Left lobe of liver (tissue), 2 donors: ENCODE results near the gene OBSCN. TPM values are rescaled to one million over a fixed set of nuclear protein-coding genes. Genes with fewer than 3 reads are reported as not detected.
"Not testable (repeated sequence)": the region's sequence is repeated elsewhere in the genome, so short reads cannot be mapped to it uniquely, and the experiment has no call there.

ENCODE experiments used
- ATAC-seq: fragments of 200-7000 bp; cut with Tn5 transposase; one replicate; pipeline ENCODE4 v1.9.1; 2020; ENCODE audit warnings: mild to moderate bottlenecking, moderate library complexity
- DNase-seq: peaks from one replicate; pipeline ENCODE4 v3.0.0-alpha.2; 2020; ENCODE audit warnings: low spot score
- total RNA-seq: library from RNA; stranded (reverse); gene quantifications from one replicate; pipeline ENCODE4 v1.2.1, GENCODE V29; 2021
- donor health status: DM: no; HTN: no; CAD: no; lungs with moderate emphysema.
- donor health status: DM: no; HTN: yes; CAD: no.

OBSCN gene
- total RNA-seq, 1 donor from 2014 or later = 3.1 TPM

DNA sequence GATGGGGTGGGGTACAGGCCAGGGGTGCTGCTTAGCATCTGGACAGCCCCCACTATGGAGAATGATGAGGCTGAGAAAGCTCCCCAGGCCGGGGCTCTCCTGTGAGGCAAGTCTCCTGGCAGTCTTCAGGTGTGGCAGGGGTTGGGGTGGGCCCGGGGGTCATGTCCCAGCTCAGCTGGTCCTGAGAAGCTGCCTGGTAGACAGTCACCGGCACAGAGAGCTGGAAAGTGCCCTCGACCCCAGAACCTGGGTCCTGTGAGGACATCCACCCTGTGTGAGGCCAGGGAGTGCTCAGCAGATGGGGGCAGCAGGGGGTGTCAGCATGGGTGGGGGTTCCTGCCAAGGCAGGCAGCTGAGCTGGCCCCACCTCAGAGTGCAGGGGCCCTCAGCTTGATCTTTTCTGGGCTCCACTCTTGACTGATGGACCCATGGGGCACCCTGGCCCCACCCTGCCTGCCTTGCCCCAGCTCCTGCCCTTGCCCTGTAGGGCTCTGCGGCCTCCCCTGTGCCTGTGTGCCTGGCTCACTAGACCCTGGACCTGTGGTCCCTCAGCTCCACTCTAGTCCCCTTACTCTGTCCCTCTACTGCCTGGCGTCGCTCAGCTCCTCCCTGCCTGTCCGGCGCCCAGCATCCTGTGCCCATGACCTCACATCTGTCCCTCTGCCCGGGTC is 36.5 kb upstream of the OBSCN start:
- DNase-seq (no peak), ATAC-seq (no peak)

- ATAC-seq (no peak), DNase-seq (no peak)
Observed at GRCh38 chr1:228172591-228173527, 35.0 kb upstream of the OBSCN start.

DNA sequence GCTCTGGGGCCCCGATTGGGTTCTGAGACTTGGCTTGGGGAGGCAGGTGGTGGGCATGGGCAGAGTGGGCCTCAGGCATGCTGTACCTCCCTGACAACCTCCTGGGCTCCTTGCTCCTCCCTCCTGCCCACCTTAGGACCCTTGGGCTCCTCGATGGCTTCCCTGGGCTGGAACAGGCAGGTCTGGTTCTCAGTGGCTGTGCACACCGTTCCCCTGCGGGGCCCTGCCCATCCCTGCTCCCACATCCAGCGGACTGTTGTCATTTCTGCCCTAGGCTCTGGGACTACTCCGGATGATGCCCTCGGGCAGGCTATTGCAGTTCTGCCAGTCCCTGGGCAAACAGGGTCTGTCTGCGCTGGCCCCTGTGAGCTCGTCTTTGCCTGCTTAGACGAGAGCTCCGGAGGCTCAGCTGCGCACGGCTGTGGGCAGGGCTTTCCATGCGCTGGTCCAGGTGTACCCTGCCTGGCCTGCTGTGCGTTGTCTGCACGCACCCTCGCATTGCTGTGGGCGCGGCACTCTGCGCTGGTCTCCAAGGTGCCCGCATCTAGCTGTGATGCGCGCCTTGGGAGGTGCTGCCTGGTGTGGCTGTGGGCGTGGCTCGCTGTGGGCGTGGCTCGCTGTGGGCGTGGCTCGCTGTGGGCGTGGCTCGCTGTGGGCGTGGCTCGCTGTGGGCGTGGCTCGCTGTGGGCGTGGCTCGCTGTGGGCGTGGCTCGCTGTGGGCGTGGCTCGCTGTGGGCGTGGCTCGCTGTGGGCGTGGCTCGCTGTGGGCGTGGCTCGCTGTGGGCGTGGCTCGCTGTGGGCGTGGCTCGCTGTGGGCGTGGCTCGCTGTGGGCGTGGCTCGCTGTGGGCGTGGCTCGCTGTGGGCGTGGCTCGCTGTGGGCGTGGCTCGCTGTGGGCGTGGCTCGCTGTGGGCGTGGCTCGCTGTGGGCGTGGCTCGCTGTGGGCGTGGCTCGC is 34.0 kb upstream of the OBSCN start:
- peak; percentile 23 for ATAC-seq

GRCh38 chr1:228174482-228175315 is 33.1 kb upstream of the OBSCN start:
- ATAC-seq (peak; percentile 37), DNase-seq (no peak)

More for the DNA sequence above, 34.0 kb upstream of the OBSCN start:
- not testable (repeated sequence) for DNase-seq

DNA sequence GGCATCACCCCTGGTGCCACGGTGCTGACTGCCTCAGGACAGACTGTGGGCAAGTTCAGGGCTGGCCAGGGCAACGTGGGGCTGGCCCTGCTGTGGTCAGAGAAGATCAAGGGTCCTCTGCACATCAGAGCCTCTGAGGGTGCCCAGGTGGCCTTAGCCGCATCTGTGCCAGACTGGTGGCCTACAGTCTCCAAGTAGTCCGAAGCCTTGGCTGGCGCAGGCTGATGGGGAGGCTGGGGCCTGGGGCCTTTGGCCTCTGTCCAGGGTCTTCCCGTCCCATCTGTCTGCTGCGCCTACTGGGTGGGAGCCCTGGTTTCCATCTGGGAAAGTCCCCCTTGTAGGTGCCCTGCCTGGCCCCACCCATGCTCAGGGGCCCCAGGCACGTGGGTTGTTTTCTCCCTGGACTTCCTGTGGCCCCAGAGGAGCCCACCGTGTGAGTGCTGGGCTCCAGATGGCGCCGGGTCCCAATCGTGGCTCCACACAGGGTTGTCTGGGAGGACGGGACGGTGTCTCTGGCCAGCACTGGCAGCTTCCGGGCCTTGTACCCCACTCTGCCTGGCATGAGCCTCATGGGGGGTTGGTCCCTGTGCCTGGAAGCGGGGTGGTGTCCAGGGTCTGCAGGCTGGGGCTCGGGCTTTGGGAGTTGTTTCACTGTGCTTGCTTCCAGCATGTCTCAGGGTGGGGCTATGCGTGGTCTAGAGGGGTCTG is 32.4 kb upstream of the OBSCN start:
- no peak for DNase-seq
- no peak for ATAC-seq

GRCh38 chr1:228176024-228176395 is 31.8 kb upstream of the OBSCN start:
- DNase-seq (no peak), ATAC-seq (no peak)

DNA sequence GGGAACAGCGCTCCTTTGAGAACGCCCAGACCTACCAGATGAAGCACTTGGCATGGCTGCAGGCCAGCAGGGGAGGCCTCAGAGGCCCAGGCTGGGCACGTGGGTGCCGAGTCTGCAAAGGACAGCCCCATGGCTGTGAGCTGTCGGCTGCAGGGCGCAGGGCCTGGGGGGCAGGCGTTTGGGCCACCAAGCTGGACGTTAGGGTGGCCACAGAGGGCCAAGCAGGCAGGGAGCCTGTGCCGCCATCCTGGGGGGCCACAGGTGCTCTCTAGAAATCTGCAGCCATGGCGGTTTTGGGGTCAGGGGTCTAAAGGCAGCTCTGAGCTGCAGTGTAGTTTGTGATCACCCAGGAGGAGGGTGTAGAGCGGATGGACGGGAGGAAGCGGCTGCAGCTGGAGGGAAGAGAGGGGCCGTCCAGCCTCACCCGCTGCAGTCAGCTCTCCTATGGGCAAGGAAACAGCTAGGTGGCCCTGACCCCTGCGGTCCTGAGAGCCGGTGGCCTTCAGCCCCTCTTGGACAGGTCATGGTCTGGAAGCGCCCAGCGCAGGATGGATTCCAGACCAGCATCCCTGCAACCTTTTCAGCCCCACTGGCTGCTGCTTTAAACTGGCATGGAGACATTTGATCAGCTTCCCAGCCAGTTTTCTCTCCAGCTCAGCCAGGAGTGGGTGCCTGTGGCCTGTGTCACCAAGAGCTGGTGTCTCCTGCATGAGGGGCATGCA is 31.2 kb upstream of the OBSCN start:
- DNase-seq (no peak), ATAC-seq (no peak)

DNA sequence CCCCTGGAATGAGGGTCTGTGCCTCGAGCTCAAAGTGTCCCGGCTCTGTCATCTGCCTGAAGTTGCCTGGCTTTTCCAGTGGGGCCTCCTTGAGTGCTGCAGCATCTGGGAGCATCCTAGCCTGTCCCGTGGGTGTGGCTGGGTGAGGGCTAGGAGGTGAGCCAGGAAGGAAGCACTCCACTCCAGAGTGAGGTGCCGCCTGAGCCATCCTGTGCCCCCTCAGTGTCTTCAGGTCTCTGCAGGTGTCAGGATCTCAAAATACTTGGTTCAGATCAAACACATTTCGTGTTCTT is 30.7 kb upstream of the OBSCN start:
- DNase-seq (no peak), ATAC-seq (no peak)

DNA sequence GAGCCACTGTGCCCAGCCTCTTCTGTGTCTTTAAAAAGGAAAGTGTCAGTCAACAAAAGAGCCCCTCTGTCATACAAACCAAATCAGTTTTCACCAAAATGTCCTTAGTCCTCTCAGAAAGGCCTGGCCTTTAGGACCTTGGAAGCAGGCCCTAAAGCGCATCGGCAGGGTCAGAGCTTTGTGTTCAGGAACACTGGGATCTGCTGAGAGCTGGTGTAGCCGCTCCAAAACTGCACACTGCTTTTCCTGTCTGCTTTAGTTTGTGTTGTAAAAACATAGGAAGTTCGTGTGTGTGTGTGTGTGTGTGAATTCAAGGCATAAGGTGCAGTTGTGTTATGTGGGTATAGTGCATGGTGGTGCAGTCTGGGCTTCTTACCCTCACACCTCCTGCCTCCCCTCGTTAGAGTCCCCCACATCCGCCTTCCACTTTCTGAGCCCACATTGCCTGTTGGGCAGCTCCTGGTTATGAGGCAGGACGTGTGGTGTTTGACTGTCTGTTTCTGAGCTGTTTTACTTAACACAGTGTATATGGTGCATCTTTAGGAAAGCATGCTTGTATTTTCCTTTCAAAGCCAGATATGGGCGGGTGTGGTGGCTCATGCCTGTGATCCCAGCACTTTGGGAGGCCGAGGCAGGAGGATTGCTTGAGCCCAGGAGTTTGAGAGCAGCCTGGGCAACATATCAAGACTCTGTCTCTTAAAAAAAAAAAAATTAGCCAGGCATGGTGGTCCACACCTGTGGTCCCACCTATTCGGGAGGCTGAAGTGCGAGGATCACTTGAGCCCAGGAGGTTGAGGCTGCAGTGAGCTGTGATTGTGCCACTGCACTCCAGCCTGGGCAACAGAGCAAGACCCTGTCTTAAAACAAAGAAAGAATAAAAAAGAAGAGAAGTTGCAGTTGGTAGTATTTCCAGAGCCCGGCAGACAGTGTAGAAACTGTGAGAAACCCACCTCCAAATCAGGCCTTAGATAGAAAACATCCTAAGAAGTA is 29.8 kb upstream of the OBSCN start:
- no peak for ATAC-seq
- no peak for DNase-seq

DNA sequence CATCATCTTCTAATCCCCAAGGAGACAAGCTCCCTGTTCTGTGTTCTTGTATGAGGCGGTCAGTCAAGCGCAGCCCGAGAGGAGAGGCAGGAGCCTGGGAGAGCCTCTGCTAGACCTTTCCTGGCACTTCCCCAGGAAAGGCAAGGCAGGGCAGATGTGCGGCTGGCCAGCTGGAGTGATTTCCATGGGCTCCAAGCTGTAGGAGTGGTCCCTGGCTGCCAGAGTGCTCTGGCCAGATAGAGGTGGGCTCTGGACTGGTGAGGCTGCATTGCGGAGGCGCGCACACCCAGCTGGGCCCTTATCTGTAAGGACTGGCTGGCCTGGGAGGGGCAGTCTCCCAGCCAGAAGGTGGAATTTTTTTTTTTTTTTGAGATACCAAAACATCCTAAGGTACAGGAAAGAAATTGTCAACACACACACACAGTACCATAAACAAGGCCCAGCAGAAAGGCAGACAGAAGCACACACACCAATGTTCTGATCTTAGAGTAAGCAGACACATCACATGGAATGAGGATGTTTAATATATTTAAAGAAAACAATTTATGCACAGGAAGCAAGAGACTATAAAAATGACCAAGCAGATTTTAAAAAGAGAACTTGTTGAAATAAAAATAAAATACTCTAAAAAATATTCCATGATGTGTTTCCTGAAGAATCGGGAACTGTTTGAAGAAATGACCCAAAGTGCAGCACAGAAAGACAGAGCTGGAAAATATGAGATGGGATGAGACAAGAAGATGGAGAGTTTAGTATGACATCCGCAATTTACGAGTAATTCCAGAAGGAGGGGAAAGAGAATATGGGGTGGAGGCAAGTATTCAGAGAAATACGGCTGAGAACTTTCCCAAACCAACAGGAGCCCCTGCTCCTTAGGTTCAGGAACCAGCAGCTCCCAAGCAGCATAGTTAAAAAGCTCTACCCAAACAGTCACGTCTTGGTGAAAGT is 28.8 kb upstream of the OBSCN start:
- no peak for DNase-seq
- no peak for ATAC-seq

GRCh38 chr1:228180271-228180958 is 27.4 kb upstream of the OBSCN start:
- DNase-seq = no peak
- ATAC-seq = peak; percentile 27

- DNase-seq (no peak), ATAC-seq (no peak)
Observed at GRCh38 chr1:228180959-228181644, 26.7 kb upstream of the OBSCN start.

- ATAC-seq = no peak
- no peak for DNase-seq
Observed at GRCh38 chr1:228181645-228182034, 26.2 kb upstream of the OBSCN start.

DNA sequence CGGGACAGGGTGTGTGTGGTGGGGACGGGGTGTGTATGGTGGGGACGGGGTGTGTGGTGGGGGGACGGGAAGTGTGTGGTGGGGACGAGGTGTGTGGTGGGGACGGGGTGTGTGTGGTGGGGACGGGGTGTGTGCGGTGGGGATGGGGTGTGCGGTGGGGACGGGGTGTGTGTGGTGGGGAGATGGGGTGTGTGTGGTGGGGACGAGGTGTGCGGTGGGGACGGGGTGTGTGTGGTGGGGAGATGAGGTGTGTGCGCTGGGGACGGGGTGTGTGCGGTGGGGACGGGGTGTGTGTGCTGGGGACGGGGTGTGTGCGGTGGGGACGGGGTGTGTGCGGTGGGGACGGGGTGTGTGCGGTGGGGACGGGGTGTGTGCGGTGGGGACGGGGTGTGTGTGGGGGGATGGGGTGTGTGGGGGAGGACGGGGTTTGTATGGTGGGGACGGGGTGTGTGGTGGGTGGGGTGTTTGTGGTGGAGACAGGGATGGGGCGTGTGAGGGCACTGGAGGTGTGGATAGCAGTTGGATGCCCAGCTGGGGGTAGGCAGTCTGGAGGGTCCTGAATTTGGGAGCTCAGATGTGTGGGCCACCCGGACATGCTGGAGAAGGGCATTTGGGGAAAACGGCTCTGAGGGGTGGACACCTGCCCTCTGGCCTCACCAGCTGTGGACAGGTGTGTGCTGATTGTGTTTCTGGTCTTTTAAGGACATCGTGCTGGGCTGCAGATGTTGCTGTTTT is 25.4 kb upstream of the OBSCN start:
- DNase-seq = no peak
- ATAC-seq = no peak

DNA sequence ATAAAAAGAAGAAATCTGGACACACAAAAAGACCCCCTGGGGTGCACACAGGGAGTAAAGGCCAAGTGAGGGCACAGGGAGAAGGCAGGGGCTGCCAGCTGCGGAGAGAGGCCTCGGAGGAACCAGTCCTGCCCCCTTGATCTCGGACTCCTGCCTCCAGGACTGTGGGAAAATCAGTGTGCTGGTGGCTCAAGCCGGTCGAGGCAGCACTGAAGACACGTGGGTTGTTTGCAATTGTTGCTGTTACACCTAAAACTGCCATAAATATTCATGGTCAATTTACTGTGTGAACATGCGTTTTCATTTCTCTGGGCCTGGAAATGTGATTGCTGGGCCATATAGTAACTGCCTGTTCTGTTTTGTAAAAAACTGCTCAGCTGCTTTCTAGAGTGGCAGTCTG is 23.7 kb upstream of the OBSCN start:
- ATAC-seq = no peak
- no peak for DNase-seq
